ENCODE data around the gene DYNC2I2. TPM values are rescaled to one million over a fixed set of nuclear protein-coding genes. Genes with fewer than 3 reads are reported as not detected.
A peak's percentile ranks its signal among the peaks of the same experiment; 100 is the strongest.

Gene DYNC2I2
- total and polyA plus RNA-seq, 2 experiments from 2014 or later: 48.7 to 78.3 TPM

DNA sequence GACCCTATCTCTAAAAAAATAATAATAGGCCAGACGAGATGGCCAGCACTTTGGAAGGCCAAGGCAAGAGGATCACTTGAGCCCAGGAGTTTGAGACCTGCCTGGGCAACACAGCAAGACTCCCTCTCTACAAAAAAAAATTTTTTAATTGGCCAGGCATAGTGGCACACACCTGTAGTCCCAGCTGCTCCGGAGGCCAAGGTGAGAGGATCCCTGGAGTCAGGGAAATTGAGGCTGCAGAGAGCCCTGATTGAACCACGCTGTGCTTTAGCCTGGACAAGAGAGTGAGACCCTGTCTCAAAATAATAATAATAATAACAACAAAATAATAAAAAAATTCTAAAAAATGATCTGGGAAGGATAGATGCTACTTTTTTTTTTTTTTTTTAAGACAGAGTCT lies 1.1 kb upstream of the DYNC2I2 start:
- no peak overlapping the region for H3K4me2 ChIP-seq
- H3K27ac ChIP-seq (ENCODE audit: low read depth): peak overlapping the region; percentile 99; the same call in 1 of the 2 replicates
- no peak overlapping the region for H3K4me3 ChIP-seq
- TF ChIP-seq POLR2AphosphoS5 (IDR thresholded peaks at IDR 0.05; ENCODE audit: low read depth): no peak
- no peak for TF ChIP-seq NANOG (IDR thresholded peaks at IDR 0.05; ENCODE audit: borderline replicate concordance)
- TF ChIP-seq ZNF331 (CRISPR knock-in tag; IDR thresholded peaks at IDR 0.05; ENCODE audit: low read depth): no peak
- TF ChIP-seq, protein P1, sequence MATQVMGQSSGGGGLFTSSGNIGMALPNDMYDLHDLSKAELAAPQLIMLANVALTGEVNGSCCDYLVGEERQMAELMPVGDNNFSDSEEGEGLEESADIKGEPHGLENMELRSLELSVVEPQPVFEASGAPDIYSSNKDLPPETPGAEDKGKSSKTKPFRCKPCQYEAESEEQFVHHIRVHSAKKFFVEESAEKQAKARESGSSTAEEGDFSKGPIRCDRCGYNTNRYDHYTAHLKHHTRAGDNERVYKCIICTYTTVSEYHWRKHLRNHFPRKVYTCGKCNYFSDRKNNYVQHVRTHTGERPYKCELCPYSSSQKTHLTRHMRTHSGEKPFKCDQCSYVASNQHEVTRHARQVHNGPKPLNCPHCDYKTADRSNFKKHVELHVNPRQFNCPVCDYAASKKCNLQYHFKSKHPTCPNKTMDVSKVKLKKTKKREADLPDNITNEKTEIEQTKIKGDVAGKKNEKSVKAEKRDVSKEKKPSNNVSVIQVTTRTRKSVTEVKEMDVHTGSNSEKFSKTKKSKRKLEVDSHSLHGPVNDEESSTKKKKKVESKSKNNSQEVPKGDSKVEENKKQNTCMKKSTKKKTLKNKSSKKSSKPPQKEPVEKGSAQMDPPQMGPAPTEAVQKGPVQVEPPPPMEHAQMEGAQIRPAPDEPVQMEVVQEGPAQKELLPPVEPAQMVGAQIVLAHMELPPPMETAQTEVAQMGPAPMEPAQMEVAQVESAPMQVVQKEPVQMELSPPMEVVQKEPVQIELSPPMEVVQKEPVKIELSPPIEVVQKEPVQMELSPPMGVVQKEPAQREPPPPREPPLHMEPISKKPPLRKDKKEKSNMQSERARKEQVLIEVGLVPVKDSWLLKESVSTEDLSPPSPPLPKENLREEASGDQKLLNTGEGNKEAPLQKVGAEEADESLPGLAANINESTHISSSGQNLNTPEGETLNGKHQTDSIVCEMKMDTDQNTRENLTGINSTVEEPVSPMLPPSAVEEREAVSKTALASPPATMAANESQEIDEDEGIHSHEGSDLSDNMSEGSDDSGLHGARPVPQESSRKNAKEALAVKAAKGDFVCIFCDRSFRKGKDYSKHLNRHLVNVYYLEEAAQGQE (IDR thresholded peaks at IDR 0.05; ENCODE audit: unreplicated experiment): no peak
- TF ChIP-seq, protein P2, sequence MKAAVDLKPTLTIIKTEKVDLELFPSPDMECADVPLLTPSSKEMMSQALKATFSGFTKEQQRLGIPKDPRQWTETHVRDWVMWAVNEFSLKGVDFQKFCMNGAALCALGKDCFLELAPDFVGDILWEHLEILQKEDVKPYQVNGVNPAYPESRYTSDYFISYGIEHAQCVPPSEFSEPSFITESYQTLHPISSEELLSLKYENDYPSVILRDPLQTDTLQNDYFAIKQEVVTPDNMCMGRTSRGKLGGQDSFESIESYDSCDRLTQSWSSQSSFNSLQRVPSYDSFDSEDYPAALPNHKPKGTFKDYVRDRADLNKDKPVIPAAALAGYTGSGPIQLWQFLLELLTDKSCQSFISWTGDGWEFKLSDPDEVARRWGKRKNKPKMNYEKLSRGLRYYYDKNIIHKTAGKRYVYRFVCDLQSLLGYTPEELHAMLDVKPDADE (IDR thresholded peaks at IDR 0.05): no peak
- no peak for TF ChIP-seq JUNB (IDR thresholded peaks at IDR 0.05; ENCODE audit: unreplicated experiment)
- TF ChIP-seq, protein P3, sequence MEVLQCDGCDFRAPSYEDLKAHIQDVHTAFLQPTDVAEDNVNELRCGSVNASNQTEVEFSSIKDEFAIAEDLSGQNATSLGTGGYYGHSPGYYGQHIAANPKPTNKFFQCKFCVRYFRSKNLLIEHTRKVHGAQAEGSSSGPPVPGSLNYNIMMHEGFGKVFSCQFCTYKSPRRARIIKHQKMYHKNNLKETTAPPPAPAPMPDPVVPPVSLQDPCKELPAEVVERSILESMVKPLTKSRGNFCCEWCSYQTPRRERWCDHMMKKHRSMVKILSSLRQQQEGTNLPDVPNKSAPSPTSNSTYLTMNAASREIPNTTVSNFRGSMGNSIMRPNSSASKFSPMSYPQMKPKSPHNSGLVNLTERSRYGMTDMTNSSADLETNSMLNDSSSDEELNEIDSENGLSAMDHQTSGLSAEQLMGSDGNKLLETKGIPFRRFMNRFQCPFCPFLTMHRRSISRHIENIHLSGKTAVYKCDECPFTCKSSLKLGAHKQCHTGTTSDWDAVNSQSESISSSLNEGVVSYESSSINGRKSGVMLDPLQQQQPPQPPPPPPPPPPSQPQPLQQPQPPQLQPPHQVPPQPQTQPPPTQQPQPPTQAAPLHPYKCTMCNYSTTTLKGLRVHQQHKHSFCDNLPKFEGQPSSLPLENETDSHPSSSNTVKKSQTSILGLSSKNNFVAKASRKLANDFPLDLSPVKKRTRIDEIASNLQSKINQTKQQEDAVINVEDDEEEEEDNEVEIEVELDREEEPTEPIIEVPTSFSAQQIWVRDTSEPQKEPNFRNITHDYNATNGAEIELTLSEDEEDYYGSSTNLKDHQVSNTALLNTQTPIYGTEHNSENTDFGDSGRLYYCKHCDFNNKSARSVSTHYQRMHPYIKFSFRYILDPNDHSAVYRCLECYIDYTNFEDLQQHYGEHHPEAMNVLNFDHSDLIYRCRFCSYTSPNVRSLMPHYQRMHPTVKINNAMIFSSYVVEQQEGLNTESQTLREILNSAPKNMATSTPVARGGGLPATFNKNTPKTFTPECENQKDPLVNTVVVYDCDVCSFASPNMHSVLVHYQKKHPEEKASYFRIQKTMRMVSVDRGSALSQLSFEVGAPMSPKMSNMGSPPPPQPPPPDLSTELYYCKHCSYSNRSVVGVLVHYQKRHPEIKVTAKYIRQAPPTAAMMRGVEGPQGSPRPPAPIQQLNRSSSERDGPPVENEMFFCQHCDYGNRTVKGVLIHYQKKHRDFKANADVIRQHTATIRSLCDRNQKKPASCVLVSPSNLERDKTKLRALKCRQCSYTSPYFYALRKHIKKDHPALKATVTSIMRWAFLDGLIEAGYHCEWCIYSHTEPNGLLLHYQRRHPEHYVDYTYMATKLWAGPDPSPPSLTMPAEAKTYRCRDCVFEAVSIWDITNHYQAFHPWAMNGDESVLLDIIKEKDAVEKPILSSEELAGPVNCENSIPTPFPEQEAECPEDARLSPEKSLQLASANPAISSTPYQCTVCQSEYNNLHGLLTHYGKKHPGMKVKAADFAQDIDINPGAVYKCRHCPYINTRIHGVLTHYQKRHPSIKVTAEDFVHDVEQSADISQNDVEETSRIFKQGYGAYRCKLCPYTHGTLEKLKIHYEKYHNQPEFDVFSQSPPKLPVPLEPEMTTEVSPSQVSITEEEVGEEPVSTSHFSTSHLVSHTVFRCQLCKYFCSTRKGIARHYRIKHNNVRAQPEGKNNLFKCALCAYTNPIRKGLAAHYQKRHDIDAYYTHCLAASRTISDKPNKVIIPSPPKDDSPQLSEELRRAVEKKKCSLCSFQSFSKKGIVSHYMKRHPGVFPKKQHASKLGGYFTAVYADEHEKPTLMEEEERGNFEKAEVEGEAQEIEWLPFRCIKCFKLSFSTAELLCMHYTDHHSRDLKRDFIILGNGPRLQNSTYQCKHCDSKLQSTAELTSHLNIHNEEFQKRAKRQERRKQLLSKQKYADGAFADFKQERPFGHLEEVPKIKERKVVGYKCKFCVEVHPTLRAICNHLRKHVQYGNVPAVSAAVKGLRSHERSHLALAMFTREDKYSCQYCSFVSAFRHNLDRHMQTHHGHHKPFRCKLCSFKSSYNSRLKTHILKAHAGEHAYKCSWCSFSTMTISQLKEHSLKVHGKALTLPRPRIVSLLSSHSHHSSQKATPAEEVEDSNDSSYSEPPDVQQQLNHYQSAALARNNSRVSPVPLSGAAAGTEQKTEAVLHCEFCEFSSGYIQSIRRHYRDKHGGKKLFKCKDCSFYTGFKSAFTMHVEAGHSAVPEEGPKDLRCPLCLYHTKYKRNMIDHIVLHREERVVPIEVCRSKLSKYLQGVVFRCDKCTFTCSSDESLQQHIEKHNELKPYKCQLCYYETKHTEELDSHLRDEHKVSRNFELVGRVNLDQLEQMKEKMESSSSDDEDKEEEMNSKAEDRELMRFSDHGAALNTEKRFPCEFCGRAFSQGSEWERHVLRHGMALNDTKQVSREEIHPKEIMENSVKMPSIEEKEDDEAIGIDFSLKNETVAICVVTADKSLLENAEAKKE (CRISPR knock-in tag; IDR thresholded peaks at IDR 0.05): no peak
- H3K27me3 ChIP-seq (ENCODE audit: insufficient read depth): no peaks in the 10 kb centered on the region
- no peaks in the 10 kb centered on the region for H4K20me1 ChIP-seq (replicated peaks; ENCODE audit: insufficient read depth)
- ATAC-seq: no peak
- Mint-ChIP-seq H3K4me3 (no peak overlapping the region), H3K4me1 (peaks cover 4% of the 10 kb centered on the region; the same call in 1 of the 3 replicates), H3K36me3 (ENCODE audit: low read depth) (no peaks in the 10 kb centered on the region), H3K27ac (no peak overlapping the region; the same call in 1 of the 2 replicates), H3K9me3 (no peaks in the 10 kb centered on the region), H3K27me3 (ENCODE audit: insufficient read depth, low read depth, poor library complexity) (peaks cover 10% of the 10 kb centered on the region)
- no peak overlapping the region for H2AFZ ChIP-seq
- no peaks in the 10 kb centered on the region for H3K4me1 ChIP-seq (ENCODE audit: insufficient read depth)
- no peak for DNase-seq (ENCODE audit: low spot score)
- no peaks in the 10 kb centered on the region for H3K9me2 ChIP-seq (ENCODE audit: insufficient read depth)
- no peaks in the 10 kb centered on the region; the same call in 1 of the 2 replicates for H3K79me2 ChIP-seq (replicated peaks; ENCODE audit: insufficient read depth)
- H3K36me3 ChIP-seq (ENCODE audit: insufficient read depth): no peaks in the 10 kb centered on the region
- H3F3A ChIP-seq (replicated peaks; ENCODE audit: low read depth): peaks cover 11% of the 10 kb centered on the region
